ENCODE data around the gene HTRA3.

The HTRA3 gene

DNA sequence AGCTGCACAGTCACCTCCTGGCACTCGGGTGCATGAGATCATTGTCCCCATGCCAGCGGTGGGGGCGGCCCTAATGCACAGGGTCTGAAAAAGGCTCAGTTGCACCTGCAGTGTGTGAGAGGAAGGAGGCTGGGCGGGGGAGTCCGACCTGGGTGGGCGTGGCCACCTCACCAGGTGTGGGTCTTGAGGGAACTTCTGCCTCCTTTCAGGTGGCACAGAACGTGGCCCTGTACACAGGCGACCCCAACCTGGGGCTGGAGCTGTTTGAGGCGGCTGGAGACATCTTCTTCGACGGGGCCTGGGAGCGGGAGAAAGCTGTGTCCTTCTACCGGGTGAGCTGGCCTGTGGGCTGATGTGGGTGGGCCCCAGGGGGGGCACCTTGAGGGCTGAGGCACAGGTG, 34.3 kb upstream of the HTRA3 start:
- DNase-seq = no peak

DNA sequence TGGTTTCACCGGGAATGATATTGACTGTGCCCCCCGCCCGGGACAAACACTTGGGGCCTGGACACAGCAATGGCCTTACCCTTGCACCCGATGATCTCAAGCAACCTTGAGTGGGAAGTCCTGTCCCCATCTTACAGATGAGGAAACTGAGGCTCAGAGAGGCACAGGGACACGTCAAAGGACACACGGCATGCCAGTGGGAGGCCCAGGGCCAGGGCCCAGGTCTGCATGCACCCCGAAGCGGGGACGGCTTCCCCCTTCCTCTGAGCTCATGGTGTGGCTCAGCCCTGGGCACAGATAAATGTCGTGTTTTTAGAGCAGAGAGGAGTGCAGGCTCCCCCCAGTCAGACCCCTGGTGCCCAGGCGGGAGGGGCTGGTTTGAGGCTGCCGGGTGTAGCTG, 33.9 kb upstream of the HTRA3 start:
- no peak for DNase-seq

DNA sequence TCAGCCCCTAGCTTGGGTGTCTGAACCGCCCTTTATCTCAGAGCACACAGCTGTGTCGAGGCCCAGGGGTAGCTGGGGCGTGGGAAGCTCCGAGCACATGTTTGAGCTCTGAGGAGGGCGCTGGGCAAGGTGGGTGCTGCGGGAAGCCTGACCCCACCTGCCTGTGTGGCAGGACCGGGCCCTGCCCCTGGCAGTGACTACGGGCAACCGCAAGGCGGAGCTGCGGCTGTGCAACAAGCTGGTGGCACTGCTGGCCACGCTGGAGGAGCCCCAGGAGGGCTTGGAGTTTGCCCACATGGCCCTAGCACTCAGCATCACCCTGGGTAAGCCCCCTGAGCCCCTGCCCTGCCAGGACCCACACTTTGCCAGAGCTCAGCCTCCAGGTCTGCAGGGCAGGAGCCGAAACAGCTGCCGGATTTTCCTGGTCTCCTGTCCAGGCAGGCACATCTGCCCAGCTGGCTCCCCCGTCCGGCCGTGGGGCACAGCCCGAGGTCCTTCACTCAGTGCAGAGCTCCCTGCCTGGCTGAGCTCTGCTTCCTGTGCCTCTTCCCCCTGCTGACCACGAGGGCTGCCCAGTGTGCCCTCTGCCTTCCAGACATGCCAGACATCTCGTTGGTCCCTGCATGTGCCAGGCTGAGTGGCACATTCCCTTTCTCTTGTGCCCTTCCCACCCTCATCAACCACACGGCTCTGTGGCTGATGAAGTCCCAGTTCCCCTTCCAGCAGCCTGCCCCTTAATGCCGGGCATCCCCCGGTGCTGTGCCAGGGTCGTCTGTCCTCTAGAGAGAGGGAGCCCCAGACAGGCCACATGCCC, 33.2 kb upstream of the HTRA3 start:
- DNase-seq = no peak

DNA sequence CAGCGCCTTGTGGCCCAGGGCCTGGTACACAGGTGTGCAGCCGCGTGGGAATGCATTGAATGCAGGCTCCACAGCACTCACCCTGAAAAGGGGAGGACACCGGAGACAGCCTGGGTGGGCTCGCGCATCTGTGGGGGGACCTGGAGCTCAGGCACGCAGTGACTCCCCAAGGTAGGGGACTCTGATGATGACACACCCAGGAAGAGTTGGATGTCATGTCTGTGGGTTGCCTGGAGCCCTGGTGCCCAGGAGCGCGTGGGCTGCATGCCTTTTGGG, 32.7 kb upstream of the HTRA3 start:
- DNase-seq = no peak

DNA sequence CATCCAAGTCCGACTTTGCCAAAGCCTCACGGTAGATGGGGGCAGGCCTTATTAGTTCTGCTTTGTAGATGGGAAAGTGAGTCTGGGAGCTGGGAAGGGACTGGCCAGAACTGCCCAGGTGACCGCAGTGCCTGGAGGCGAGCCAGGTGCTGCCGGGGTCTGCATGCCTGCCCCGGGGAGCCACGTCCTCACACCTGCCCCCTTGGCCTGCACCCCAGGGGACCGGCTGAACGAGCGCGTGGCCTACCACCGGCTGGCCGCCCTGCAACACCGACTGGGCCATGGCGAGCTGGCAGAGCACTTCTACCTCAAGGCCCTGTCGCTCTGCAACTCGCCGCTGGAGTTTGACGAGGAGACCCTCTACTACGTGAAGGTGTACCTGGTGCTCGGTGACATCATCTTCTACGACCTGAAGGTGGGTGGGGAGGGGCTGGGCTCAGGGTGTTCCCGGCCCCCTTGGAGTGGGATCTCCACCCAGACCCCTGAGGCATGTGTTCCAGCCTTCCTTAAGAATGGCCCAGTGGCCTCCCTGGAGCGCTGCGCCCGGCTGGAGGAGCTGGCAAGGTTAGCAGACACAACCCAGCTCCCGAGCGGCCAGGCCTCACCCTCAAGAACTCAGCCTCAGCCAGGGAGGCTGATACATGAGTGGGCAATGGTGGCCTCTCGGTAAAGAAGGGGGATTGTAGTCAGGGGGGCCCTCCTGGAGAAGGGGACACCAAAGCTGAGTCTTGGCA, 32.1 kb upstream of the HTRA3 start:
- no peak for DNase-seq

DNA sequence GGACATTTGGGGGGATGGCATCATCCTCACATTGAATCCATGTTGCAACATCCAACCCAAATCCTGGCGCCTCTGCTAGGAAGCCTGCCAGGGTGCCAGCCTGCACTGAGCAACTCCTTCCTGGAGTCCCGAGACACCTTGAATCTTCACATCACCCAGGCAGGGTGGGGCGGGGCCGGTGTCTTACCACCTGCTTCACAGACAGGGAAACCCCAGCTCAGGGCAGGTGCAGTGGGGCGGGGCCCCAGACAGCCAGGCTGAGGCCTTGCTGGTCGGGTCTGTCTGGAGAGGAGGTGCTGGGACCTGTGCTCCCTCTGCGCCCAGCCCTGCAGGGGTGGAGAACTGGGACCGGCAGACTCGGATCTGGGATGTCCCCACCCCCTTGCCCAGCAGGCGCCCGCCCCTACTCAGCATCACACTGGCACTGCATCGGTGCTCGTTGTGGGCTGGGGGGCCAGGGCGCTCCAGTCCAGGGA, 31.5 kb upstream of the HTRA3 start:
- no peak for DNase-seq

DNA sequence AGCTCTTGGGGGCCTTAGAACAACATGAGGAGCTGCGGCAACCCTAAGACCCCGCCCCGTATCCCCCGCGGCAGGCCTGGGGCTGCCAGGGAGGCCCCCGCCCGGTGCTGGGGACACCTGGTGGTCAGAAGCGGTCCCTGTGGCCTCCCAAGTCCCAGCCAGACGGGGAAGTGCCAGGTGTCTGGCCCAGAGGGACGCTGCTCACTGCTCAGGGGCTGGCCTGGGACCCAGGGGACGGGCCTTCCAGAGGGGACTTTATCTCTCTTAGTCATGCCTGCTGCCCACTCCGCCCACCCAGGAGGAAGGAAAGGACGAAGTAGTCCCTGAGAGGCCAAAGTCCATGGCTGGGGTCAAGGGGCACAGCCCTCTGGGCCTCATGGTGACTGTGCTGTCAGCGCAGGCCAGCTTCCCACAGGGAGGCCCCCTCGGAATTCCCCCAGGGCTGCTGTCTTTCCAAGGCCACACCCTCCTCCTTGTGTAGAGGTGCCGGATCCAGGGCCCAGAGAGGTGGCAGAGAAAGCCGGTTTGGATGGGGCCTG, 31.0 kb upstream of the HTRA3 start:
- DNase-seq = no peak

DNA sequence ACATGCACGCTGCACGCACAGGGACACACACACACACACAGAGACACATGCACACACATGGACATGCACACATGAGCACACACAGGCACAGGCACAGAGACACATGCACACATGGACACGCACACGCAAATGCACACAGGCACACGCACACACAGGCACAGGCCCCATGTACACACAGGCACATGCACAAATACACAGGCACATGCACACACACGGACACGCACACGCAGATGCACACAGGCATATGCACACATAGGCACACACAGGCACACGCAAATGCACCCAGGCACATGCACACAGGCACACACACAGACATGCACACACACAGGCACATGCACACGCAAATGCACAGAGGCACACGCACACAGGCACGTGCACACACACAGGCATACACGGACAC, 30.3 kb upstream of the HTRA3 start:
- DNase-seq = no peak

DNA sequence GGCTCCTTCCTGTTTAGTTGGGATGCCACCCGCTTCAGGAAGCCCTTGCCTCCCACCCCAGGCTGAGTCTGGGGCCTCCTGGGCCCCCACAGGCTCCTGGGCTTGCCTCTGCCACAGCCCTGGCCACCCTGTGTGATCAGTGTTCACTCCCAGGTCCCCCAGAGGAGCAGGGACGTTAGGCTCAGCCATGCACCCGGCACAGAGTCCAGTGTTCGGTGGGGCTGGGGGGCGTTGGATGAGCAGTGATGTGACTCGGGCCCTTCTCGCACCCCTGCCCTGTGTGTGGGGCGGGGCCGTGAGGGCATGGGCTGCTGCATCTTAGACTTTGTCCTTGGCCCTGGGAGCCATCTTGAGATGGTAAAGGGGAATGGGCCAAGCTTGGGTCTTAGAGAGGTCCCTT, 29.9 kb upstream of the HTRA3 start:
- no peak for DNase-seq

DNA sequence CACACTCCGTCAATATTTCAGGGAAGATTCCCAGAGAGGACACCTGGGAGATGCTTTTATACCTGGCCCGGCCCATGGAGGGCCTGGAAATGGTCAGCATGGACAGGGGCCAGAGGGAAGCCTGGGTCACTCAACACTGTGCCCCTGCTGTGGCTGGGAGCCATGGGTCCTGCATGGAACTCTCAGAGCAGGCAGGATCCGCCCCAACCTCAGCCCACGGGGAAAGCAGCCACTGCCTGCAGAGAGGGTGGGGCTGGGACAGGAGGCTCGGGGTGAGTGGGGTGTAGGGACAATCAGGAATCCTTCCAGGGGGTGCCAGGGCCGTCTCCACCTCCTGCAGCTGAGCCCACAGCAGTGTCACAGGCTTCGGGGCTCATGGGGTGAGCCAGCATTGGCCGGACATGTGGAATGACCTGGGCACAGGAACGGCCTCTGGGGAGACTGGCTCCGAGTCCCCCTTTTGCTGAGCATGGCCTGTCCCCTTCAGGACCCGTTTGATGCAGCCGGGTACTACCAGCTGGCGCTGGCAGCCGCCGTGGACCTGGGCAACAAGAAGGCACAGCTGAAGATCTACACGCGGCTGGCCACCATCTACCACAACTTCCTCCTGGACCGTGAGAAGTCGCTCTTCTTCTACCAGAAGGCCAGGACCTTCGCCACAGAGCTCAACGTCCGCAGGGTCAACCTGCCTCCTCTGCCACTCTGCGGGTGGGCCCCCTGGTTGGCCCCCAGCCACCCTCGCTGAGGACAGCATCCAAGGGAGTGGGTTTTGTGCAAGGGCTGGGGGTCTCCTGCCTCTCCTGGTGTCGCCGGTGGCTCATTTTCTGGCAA, 29.1 kb upstream of the HTRA3 start:
- no peak for DNase-seq

DNA sequence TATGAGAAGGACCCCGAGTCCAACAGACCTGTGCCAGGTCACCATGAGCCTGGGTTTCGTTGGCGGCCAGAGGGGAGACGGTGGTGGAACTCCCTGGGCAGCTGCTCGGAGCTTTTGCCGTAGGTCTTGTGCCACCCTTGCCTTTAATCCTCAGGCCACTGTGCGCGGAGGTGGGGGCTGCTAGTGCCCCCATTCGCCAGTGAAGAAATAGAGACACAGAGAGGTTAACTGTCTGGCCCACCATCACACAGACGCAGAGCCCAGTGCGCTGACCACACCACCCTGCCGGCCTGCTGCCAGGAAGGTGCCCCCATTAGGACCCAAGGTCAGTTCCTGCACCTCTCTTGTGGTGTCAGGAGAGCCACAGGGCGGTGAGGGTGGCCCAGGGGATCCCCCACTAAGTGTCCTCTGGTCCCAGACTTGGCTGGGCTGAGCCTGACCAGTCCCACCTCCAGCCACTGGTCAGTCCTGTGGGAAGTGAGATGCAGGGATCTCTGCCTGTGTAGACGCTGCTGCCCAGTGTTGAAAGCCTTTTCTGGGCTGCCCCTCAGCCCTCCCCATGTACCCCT, 28.3 kb upstream of the HTRA3 start:
- DNase-seq = no peak

DNA sequence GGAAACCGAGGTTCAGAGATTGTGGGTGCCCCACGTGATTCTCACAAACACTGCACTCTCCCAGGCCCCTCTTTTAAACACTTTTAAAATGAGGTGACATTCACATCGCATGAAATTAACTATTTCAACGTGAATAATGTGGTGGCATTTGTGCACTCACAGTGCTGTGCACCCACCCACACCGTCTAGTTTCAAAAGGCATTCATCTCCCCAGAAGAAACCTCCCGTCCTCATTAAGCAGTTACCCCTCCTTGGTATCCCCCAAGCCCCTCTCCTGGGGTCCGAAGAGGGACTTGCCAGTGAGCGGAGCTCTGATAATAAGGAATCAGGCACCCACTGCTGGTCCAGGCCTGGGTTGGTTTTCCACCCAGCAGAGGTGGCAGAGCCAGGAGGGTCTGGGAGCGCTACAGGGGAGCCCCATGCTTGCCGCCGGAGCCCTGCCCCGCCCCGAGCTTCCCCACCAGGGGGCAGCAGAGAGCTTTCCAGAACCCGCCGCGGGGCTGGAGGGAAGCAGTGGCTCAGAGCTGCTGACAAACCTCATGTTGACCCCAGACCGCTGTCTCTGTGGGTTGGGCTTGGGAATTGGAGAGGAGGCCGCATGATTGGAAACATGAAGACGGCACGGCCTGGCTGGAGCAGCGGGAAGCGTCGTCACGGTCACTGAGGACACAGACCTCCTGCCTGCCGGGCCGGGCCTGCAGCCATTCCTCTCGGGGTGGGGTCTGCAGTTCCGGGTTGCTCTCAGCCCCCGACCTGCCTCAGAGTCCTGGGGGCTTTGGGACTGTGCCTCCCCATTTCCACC, 27.5 kb upstream of the HTRA3 start:
- DNase-seq = peak; percentile 85

DNA sequence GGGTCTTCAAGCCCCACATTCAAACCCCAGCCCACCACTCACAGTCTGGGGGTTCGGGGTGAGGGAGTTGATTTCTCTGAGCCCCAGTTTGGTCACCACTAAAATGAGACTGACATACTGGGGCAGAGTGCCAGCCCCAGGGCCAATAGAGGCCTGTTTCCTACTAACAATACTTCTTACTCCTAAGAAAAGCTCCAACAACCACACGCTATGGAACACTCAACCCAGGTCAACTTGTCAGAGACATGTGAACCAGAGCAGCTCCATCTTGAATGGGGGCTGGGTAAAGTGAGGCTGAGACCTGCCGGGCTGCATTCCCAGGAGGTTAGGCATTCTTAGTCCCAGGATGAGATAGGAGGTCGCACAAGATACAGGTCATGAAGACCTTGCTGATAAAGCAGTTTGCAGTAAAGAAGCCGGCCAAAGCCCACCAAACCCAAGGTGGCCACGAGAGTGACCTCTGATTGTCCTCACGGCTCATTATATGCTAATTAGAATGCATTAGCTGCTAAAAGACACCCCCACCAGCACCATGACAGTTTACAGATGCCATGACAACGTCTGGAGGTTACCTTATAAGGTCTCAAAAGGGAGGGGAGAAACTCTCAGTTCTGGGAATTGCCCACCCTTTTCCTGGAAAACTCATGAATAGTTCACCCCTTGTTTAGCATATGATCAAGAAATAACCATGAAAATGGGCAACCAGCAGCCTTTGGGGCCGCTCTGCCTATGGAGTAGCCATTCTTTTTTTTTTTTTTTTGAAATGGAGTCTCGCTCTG, 26.6 kb upstream of the HTRA3 start:
- no peak for DNase-seq

DNA sequence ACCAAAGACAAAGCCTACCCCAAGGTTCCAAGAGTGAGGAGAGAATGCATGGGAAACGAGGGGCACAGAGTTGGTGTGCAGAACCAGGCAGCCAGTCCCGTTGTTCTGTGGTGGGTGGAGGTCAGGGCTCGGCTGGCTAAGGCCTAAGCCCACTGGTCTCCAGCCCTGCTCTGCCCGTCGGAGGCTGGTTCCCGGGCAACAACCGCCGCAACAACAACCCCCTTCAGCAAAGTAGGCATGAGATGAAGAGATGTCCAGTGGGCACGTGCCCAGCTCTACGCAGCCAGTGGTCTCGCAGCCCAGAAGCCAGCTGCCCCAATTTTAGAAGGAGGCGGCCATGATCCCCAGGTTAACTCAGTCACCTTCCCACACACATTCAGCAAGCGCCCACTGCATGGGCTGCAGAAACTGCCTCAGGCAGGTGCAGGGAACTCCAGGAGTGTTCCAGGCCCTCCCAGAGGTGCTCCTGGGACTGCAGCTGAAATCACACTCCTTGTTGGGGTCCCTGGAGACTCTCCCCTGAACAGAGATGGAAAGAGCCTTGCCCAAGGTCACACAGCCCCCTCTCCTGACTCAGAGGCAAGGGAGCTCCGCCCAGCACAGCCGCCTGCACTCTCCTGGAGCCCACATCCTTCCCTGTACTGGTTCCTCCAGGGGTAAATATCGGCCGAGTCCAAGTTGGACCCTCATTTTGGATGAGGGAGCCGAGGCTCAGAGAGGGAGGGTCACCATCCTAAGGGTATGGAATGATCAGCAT, 25.4 kb upstream of the HTRA3 start:
- no peak for DNase-seq

DNA sequence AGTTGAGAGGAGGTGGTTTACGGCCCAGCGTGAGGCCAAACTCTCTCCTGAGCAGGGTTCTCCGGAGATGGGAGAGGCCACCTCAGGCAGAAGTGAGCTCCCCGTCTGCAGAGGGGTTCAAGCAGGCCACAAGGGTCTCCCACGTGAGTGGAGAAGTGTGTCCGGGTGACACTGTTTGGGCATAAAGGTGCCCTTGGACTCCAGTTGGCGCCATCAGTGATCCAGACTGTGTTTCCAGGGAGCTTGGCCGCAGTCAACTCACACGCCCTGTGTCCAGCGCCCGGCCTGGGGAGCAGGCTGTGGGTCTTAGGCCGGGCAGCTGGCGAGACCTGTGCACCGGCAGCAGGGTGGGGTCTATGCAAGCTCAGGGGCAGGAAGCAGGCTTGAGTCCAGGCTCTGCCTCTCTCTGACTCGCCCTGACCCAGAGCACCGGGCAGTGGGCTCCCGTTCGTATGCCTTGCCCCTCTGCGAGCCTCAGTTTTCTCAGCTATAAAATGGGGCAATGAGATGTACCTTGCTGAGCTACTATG, 24.6 kb upstream of the HTRA3 start:
- DNase-seq = no peak

DNA sequence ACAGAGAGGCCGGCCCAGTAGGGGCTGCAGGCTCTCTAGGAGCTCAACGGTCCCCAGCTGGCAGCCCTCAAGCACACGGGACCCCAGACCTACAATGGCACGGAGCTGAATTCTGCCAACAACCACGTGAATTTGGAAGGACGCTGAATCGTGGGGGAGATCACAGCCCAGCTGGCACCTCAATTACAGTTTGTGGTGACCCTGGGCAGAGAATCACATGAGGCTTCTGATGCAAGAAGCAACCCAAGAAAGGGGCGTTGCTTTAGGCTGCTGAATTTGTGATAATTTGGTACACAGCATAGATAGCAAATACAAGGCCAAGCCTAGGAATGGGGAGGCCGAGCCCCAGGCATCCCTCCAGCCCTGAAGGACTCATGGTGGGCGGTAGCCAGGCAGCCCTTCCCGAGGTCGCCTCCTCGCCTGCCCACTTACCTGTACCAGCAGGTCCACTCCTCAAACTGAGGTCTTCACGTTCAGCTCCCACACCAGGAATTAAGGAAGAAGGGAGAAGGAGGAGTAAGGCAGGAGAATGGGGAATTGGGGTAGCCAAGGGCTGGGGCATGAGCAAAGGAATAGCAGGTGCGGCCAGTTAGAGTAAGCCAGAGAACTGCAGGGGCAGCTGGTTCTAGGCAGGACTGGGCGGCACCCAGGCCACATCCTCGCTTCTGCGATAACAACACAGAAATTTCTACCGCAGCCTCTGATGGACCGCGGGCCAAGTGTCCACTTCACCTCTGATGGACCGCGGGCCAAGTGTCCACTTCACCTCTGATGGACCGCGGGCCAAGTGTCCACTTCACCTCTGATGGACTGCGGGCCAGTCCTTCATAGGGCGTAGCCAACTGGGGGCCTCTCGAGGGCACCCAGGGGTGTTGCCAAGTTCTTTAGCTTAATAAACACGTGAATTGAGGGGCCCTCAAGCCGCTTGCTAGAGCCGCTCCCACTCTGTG, 23.4 kb upstream of the HTRA3 start:
- DNase-seq = no peak

DNA sequence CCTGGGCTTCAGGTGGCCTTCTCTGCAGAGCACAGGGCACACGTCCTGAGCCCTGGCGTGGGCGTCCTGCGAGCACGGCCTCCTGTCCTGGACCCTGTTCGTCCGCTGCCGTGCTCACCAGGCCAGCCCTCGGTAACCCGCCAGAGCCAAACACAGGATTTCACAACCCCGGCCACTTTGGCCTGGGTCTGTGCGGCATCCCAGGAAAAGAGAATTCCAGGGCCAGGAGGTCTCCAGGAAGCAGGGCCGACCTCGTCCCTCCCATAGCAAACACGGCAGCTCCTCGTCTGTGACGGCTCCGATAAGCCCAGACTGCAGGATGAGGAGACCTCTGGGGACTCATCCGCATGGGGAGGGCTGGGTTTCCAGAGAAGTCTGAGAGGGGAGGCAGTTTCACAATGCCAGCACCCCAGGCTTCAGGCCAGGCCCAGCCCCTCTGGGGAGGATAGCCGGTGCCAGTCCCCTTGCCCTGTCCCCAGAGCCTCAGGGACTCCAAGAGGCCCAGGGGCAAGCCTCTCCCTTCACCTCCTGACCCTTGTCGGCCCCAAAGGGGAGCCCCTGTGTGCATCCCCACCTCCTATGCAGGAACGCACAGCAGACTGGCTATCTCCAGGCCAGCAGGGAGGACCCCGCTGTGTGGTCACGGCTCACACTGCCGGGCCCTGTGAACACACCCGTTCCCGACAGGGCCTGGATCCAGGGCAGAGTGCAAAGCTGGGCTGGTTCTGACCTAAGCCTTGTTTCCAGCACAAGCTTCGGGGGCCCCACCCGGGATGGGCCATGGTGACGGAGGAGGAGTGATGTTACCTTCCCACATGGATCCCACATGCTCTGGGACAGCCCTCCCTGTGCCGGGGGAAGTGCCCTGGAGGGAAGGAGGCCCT, 22.3 kb upstream of the HTRA3 start:
- DNase-seq = no peak

DNA sequence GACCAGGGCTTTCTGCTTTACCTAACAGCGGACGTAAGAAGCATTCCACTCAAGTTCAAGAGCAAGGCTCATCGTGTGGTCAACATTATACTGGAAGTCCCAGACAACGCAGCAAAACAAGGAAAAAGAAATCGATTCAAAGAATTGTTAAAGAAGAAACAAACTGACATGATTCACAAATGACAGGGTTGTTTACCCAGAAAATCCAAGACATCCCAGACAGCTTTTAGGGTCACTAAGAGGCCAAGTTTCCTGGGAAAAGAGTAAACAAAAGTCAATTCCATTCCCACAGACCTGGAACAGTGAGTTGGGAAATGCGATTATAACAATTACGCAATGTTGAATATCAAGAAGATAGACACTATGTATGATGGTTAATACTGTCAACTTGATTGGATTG, 21.5 kb upstream of the HTRA3 start:
- DNase-seq = no peak

All from activated T-cell treated with anti-CD3 and anti-CD28 coated beads, Interleukin-2, amount 50 U/mL, for 1 hour (primary cell).